Activated CD4-positive, alpha-beta memory T cell treated with anti-CD3 and anti-CD28 coated beads, Interleukin-2, amount 10 ng/mL, durations not matched to agents 7 days and 5 days (primary cell): ENCODE measurements around the gene UST. TPM values are rescaled to one million over a fixed set of nuclear protein-coding genes. Genes with fewer than 3 reads are reported as not detected.
"Not testable (repeated sequence)": the region's sequence is repeated elsewhere in the genome, so short reads cannot be mapped to it uniquely, and the experiment has no call there.

Experiments used
- CTCF ChIA-PET: fragments of 350-600 bp; sonication (Branson Sonifier 250); formaldehyde crosslinking; loops from one replicate; lab custom pipeline; 2021; ENCODE audit warnings: antibody characterized with exemption, inconsistent platforms; lab: Charles Lee
- POLR2A ChIA-PET: fragments of 350-600 bp; sonication (Branson Sonifier 250); formaldehyde crosslinking; loops from one replicate; lab custom pipeline; 2021; ENCODE audit warnings: antibody characterized with exemption; lab: Charles Lee
- DNase-seq: peaks from one replicate; pipeline ENCODE4 v3.0.0-alpha.2; 2020
- H3K27ac Mint-ChIP-seq: one replicate; pipeline ENCODE4 v1.8.0; 2021; ENCODE audit warnings: mild to moderate bottlenecking, mixed read lengths
- H3K27me3 Mint-ChIP-seq: one replicate; pipeline ENCODE4 v1.8.0; 2021; ENCODE audit warnings: mixed read lengths
- H3K36me3 Mint-ChIP-seq: one replicate; pipeline ENCODE4 v1.8.0; 2021; ENCODE audit warnings: low read depth, mixed read lengths
- H3K4me1 Mint-ChIP-seq: one replicate; pipeline ENCODE4 v1.8.0; 2021; ENCODE audit warnings: mixed read lengths
- H3K4me3 Mint-ChIP-seq: one replicate; pipeline ENCODE4 v1.8.0; 2021; ENCODE audit warnings: mild to moderate bottlenecking, mixed read lengths
- H3K9me3 Mint-ChIP-seq: one replicate; pipeline ENCODE4 v1.8.0; 2021; ENCODE audit warnings: mixed read lengths
- total RNA-seq, 2 experiments: library from RNA; stranded (reverse); gene quantifications; one replicate each; pipeline ENCODE4 v1.2.3, GENCODE V29; 2021

UST gene
- total RNA-seq, 2 experiments from 2014 or later = 0.80 to 0.93 TPM

- Mint-ChIP-seq H3K36me3 (no peaks in the 10 kb centered on the region), H3K4me3 (no peak overlapping the region), H3K4me1 (peaks cover 11% of the 10 kb centered on the region), H3K27ac (no peak overlapping the region), H3K27me3 (peaks cover 44% of the 10 kb centered on the region), H3K9me3 (no peaks in the 10 kb centered on the region)
- ChIA-PET POLR2A (no interaction called here), CTCF (no interaction called here)
- DNase-seq = no peak
Measured at GRCh38 chr6:148743476-148743875, 3.4 kb upstream of the UST start.

GRCh38 chr6:148745926-148746325 is 904 bp upstream of the UST start:
- Mint-ChIP-seq H3K4me1 (peaks cover 28% of the 10 kb centered on the region), H3K27ac (no peak overlapping the region), H3K4me3 (peak overlapping the region; percentile 88), H3K9me3 (no peaks in the 10 kb centered on the region), H3K27me3 (peaks cover 63% of the 10 kb centered on the region), H3K36me3 (no peaks in the 10 kb centered on the region)
- ChIA-PET POLR2A (no interaction called here), CTCF (interaction anchor here (0.8 kb wide), 1 partner anchor 17 kb away, joined by 3 read pairs; no protein-coding TSS in a partner anchor)
- DNase-seq = no peak

- ChIA-PET CTCF (interaction anchor here (1.0 kb wide), 1 partner anchor 13 kb away, joined by 3 read pairs; no protein-coding TSS in a partner anchor), POLR2A (interaction anchor here (1.0 to 2.0 kb wide), 2 partner anchors 11 to 14 kb away, joined by 3 to 9 read pairs; no protein-coding TSS in a partner anchor)
- Mint-ChIP-seq H3K9me3 (no peaks in the 10 kb centered on the region), H3K4me1 (peaks cover 28% of the 10 kb centered on the region), H3K36me3 (no peaks in the 10 kb centered on the region), H3K4me3 (peak overlapping the region; percentile 67), H3K27me3 (peaks cover 66% of the 10 kb centered on the region), H3K27ac (no peak overlapping the region)
- no peak for DNase-seq
Measured at GRCh38 chr6:148747145-148747470, 278 bp downstream of the UST start.

GRCh38 chr6:148747471-148748165 is 788 bp downstream of the UST start:
- CTCF ChIA-PET = interaction anchor here (1.0 kb wide), 1 partner anchor 13 kb away, joined by 3 read pairs; no protein-coding TSS in a partner anchor
- peak; percentile 46 for DNase-seq

GRCh38 chr6:148749674-148750073 is 2.8 kb downstream of the UST start:
- Mint-ChIP-seq H3K27me3 (peaks cover 60% of the 10 kb centered on the region), H3K9me3 (no peaks in the 10 kb centered on the region), H3K27ac (no peak overlapping the region), H3K4me1 (peaks cover 28% of the 10 kb centered on the region), H3K36me3 (no peaks in the 10 kb centered on the region), H3K4me3 (no peak overlapping the region)
- CTCF ChIA-PET = no interaction called here
- POLR2A ChIA-PET = interaction anchor here (2.8 kb wide), 1 partner anchor 11 kb away, joined by 9 read pairs; no protein-coding TSS in a partner anchor
- DNase-seq = no peak

More at GRCh38 chr6:148747471-148748165, 788 bp downstream of the UST start:
- Mint-ChIP-seq H3K27me3 (peaks cover 69% of the 10 kb centered on the region), H3K4me3 (peak overlapping the region; percentile 67), H3K4me1 (peaks cover 28% of the 10 kb centered on the region), H3K27ac (no peak overlapping the region), H3K9me3 (no peaks in the 10 kb centered on the region), H3K36me3 (no peaks in the 10 kb centered on the region)
- POLR2A ChIA-PET = interaction anchor here (1.0 to 2.0 kb wide), 2 partner anchors 11 to 13 kb away, joined by 3 to 9 read pairs; no protein-coding TSS in a partner anchor

GRCh38 chr6:148750838-148751792 is 4.3 kb downstream of the UST start:
- H3K36me3 Mint-ChIP-seq = no peaks in the 10 kb centered on the region
- ChIA-PET CTCF (interaction anchor here (1.6 kb wide), 1 partner anchor 191 kb away, joined by 3 read pairs; no protein-coding TSS in a partner anchor), POLR2A (interaction anchor here (2.8 kb wide), 1 partner anchor 10 kb away, joined by 9 read pairs; no protein-coding TSS in a partner anchor)
- peaks cover 48% of the 10 kb centered on the region for H3K27me3 Mint-ChIP-seq
- peaks cover 27% of the 10 kb centered on the region for H3K4me1 Mint-ChIP-seq
- no peaks in the 10 kb centered on the region for H3K9me3 Mint-ChIP-seq
- H3K4me3 Mint-ChIP-seq = no peak overlapping the region
- no peak overlapping the region for H3K27ac Mint-ChIP-seq
- DNase-seq = no peak

GRCh38 chr6:148751793-148752170 is 5.0 kb downstream of the UST start:
- no peaks in the 10 kb centered on the region for H3K36me3 Mint-ChIP-seq
- no peak overlapping the region for H3K4me3 Mint-ChIP-seq
- DNase-seq = no peak
- ChIA-PET POLR2A (interaction anchor here (0.7 kb wide), 1 partner anchor 793 kb away, joined by 3 read pairs; the partner anchor contains the start of gene PPIL4), CTCF (interaction anchor here (1.6 kb wide), 1 partner anchor 192 kb away, joined by 3 read pairs; no protein-coding TSS in a partner anchor)
- peaks cover 48% of the 10 kb centered on the region for H3K27me3 Mint-ChIP-seq
- no peak overlapping the region for H3K27ac Mint-ChIP-seq
- peaks cover 21% of the 10 kb centered on the region for H3K4me1 Mint-ChIP-seq
- no peaks in the 10 kb centered on the region for H3K9me3 Mint-ChIP-seq

- H3K27ac Mint-ChIP-seq, POLR2A ChIA-PET, H3K4me3 Mint-ChIP-seq, H3K36me3 Mint-ChIP-seq, H3K9me3 Mint-ChIP-seq, DNase-seq: not testable (repeated sequence)
- Mint-ChIP-seq H3K27me3 (peaks cover 41% of the 10 kb centered on the region), H3K4me1 (peaks cover 21% of the 10 kb centered on the region)
- CTCF ChIA-PET = interaction anchor here (1.1 kb wide), 1 partner anchor 677 kb away, joined by 5 read pairs; no protein-coding TSS in a partner anchor
Measured at GRCh38 chr6:148755379-148755778, 8.5 kb downstream of the UST start.

- Mint-ChIP-seq H3K27ac (no peak overlapping the region), H3K36me3 (no peaks in the 10 kb centered on the region), H3K4me3 (no peak overlapping the region), H3K9me3 (no peaks in the 10 kb centered on the region), H3K4me1 (peaks cover 44% of the 10 kb centered on the region), H3K27me3 (peaks cover 41% of the 10 kb centered on the region)
- POLR2A ChIA-PET = interaction anchor here (1.1 to 2.2 kb wide), 2 partner anchors 10 to 73 kb away, joined by 3 to 9 read pairs; partner anchors contain the start of gene UST
- no peak for DNase-seq
- CTCF ChIA-PET = interaction anchor here (0.8 kb wide), 1 partner anchor 9 kb away, joined by 3 read pairs; no protein-coding TSS in a partner anchor
Measured at GRCh38 chr6:148757944-148758480, 11.2 kb downstream of the UST start.

- DNase-seq = peak; percentile 49
- Mint-ChIP-seq H3K36me3 (no peaks in the 10 kb centered on the region), H3K9me3 (no peaks in the 10 kb centered on the region), H3K27me3 (peaks cover 46% of the 10 kb centered on the region), H3K27ac (no peak overlapping the region), H3K4me1 (peaks cover 46% of the 10 kb centered on the region), H3K4me3 (no peak overlapping the region)
- ChIA-PET POLR2A (interaction anchor here (2.2 kb wide), 1 partner anchor 11 kb away, joined by 9 read pairs; the partner anchor contains the start of gene UST), CTCF (no interaction called here)
Measured at GRCh38 chr6:148758492-148758891, 11.7 kb downstream of the UST start.

GRCh38 chr6:148760258-148760534 is 13.4 kb downstream of the UST start:
- POLR2A ChIA-PET = interaction anchor here (1.1 to 2.5 kb wide), 6 partner anchors 10 to 21 kb away, joined by 3 to 9 read pairs (median 3); no protein-coding TSS in a partner anchor
- H3K4me1 Mint-ChIP-seq = peaks cover 46% of the 10 kb centered on the region

More at GRCh38 chr6:148760258-148760534, 13.4 kb downstream of the UST start:
- CTCF ChIA-PET = interaction anchor here (0.6 to 0.9 kb wide), 3 partner anchors 12 to 20 kb away, joined by 3 read pairs; no protein-coding TSS in a partner anchor
- Mint-ChIP-seq H3K27ac (no peak overlapping the region), H3K4me3 (peak overlapping the region; percentile 59), H3K36me3 (no peaks in the 10 kb centered on the region), H3K27me3 (peaks cover 55% of the 10 kb centered on the region), H3K9me3 (no peaks in the 10 kb centered on the region)
- no peak for DNase-seq
